HG03097 (cell line): ENCODE data around the gene TP53TG5.

Experiments used
- ATAC-seq: cut with Tn5 transposase; IDR thresholded peaks from one replicate; pipeline ENCODE4 v1.9.1; 2021; ENCODE audit not compliant: unreplicated experiment, low FRiP score

The TP53TG5 gene

GRCh38 chr20:45378191-45378590 lies at the start of gene TP53TG5:
Gene TP53TG5, minus strand, starts transcription at chr20:45378325. Its CDS starts 89 bp downstream, at chr20:45378236.
- no peak for ATAC-seq

- no peak for ATAC-seq
Observed at GRCh38 chr20:45427236-45428149, 49.4 kb upstream of the TP53TG5 start.

- no peak for ATAC-seq
Observed at GRCh38 chr20:45426320-45427016, 48.3 kb upstream of the TP53TG5 start.

- no peak for ATAC-seq
Observed at GRCh38 chr20:45425561-45425960, 47.4 kb upstream of the TP53TG5 start.

DNA sequence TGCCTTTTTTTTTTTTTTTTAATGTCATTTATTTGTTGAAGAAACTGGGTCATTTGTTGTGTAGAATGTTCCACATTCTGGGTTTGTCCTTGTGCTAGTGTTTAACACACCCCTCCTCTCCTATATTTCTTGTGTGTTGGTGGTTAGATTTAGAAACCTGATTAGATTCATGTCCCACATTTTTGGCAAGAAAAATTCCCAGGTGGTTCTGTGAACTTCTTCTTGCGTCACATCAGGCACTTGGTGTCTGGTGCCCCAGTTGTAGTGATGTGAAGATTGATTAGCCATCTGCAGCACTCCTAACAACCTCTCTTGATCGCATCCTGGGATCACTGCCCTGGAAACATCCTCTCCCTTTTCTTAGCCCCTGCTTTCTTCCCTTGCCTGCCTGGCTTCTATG lies 45.6 kb upstream of the TP53TG5 start:
- no peak for ATAC-seq

DNA sequence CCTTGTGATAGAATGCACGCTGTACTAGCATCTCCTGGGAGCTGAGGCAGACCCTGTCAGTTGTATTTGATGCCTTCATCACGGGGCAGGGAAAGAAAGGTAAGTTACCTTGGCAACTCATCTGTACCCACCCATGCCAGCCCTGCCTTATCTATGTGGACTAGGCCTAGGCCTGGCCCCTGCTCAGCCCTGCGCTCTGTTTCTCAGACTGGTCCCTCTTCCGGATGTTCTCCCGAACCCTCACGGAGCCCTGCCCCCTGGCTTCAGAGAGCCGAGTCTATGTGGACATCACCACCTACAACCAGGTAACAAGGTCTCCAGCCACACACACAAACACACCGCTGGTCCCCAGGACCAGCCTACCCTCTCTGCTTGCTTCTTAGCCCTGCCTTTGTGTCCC lies 42.0 kb upstream of the TP53TG5 start:
- no peak for ATAC-seq

GRCh38 chr20:45419188-45420091 lies 41.3 kb upstream of the TP53TG5 start:
- ATAC-seq: no peak

DNA sequence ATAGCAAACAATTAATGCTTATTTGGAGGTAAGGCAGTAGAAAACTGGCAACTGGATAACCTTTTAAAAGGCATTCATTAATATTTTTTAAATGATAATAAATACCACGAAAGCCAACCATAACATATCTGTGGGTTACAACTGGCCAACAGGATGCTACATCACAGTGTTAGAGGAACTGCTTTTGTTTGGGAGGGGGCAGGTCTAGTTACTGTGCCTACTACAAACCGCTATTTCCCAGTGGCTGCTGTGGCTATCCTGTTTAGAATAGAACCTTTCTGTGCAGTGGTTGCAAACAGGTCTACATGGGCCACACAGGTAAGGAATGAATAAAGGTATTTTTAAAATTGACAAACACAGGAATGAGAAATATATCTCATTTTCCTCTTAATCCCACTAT lies 38.8 kb upstream of the TP53TG5 start:
- no peak for ATAC-seq

GRCh38 chr20:45415822-45416637 lies 37.9 kb upstream of the TP53TG5 start, which contains the start of gene PIGT:
Gene PIGT, plus strand, starts transcription at chr20:45416141. Its CDS starts 16 bp downstream, at chr20:45416157.
- ATAC-seq: peak; percentile 69

DNA sequence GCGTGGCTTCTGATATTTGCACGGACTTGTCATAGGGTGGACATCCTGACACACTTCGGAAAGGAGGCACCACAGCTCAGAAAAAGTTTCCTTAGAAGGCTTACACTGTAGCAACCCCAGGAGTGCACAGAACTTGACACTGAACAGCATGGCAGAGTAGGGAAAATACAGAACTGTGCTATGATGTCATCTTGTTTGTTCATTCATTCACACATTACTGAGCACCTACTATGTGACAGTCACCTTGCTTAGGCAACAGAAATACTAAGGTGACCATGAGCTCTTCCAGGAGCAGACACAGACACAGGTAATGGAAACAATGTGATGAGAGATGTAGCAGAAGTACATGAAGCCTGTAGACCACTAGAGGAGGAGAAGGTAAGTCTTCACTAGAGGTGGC lies 35.4 kb upstream of the TP53TG5 start:
- ATAC-seq: no peak

DNA sequence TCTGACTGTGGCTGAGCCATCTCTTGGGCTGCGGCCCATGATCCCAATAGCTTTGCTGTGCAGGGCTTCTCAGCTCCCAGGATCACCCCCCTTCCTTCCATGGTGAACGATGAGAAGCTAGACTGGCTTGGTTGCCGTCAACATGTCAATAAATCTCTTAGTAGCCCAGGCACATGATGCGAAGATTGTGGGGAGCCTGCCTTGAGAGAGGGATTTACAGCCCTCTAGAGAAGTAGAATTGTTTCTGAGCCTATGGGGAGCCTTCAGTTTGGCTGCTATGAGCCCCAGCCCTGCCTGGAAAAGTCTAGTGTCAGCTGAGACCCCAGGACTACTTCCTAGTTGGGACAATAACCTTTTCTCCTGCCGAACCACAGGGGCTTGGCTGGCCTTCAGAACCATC lies 34.5 kb upstream of the TP53TG5 start:
- ATAC-seq: no peak

- no peak for ATAC-seq
Observed at GRCh38 chr20:45410887-45411286, 32.8 kb upstream of the TP53TG5 start.

- no peak for ATAC-seq
Observed at GRCh38 chr20:45409521-45410272, 31.6 kb upstream of the TP53TG5 start.

DNA sequence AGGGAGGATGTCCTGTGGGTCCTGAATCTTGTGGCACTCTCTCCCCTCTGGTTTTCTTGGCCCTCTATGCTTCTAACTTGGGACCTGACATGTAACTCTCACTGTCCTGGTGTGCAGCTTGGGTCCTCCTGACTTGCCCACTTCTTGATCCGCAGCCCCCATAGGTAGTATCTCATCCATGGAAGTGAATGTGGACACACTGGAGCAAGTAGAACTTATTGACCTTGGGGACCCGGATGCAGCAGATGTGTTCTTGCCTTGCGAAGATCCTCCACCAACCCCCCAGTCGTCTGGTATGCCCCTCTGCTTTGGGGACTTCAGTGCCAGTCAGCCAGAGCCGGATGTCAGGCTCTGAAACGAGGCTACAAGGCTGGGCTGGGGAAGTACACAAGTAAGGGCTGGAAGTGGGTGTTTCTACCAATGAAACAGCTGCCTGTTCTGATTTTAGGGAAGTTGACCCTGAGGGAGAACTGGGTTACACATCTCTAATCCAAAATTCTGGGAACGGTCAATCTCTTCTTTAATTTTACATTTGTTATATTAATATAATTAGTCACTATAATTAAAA lies 30.6 kb upstream of the TP53TG5 start:
- ATAC-seq: no peak

DNA sequence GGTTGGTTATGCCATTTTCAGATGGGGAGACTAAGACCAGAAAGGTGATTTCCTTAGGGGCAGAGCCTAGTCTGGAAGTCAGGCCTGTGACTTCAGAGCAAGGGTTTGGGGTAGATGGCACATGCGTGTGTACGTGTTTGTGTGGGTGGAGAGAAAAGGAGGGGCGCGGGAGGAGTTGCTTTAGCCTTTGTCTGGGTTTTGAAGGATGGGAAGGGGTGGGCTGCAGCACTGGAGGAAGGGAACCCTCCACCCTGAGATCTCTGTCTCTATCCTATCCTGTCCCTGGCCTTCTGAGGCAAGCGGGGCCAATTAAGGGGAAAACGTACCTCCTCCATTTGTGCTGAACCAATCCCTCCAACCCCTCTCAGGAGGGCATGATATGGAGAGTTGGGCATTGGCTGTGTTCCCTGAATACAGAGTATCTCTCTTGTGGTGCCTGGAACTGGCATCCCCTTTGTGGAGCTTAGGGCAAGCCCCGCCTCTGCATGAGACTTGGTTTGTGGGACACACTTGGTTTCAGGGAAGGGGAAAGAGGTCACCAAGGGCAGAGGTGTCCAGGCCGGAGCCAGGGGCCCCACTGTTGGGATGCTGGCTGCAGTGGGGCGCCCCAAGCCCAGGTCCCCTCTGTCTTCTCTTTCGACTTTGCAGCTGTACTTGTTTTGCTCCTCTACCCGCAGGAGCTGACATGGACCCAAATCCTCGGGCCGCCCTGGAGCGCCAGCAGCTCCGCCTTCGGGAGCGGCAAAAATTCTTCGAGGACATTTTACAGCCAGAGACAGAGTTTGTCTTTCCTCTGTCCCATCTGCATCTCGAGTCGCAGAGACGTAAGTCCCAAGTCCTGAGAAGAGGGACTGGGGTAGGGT lies 29.9 kb upstream of the TP53TG5 start, which contains the start of gene DBNDD2:
TSS of gene DBNDD2 (plus strand) at position 507 of the 863 bp plus-strand sequence. CDS start at position 686, 179 bp downstream.
- no peak for ATAC-seq

DNA sequence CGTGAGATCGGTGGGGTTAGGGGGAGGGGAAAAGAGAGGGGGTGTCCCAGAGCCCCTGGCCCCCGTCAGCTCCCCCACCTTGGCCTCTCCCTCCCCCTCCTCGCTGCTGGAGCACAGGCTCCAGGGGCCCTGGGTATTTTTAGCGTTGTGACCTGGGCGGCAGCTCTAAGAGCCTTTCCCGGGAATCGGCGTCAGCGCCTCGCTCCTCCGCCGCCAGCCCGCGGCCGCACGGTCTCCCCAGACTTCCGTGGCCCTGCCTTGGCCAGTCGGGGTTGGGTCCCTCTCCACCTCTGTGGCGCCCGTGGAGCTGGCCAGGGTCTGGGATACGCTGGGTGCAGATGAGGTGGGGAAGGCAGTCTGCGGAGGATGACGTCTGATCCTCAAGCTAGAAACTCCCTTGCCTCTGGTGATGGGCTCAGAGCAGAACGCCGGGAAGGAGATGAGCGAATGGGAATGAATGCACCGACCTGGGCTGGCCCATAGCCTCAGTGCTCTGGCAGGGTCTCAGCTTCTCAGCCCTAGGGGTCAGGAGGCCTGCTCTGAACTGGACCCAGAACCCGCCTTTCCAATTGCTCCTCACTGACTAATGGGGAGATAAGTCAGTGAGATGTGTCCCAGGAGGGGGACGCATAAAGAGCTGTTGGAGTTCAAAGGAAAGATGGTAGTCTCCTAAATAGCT lies 29.1 kb upstream of the TP53TG5 start:
- ATAC-seq: no peak
